GM23338 (cell line): ENCODE measurements around the gene OSBPL6.

Experiments
- CREB1 ChIP-seq: fragments of 250-450 bp; sonication (Bioruptor Pico); IDR thresholded peaks from 2 replicates; pipeline ENCODE4 v1.5.0; 2020; ENCODE audit warnings: low read depth, mild to moderate bottlenecking, moderate library complexity
- CTCF ChIP-seq, 2 experiments: fragments of 200-600 bp in 1 of 2; sonication (generic) in 1 of 2; conservative IDR thresholded peaks; 2 replicates each; pipeline versions ENCODE4 v1.5.1 to v1.6.1; 2016 to 2017; ENCODE audit warnings: antibody characterized with exemption in 2 of 2, low read depth in 2 of 2, mild to moderate bottlenecking in 2 of 2, moderate library complexity in 1 of 2
- EZH2 ChIP-seq: fragments of 200-600 bp; sonication (generic); IDR thresholded peaks from one replicate; pipeline ENCODE4 v1.8.0; 2017; ENCODE audit warnings: antibody characterized with exemption, mild to moderate bottlenecking, low read depth; ENCODE audit not compliant: unreplicated experiment
- EZH2phosphoT487 ChIP-seq: fragments of 200-600 bp; sonication (generic); IDR thresholded peaks from one replicate; pipeline ENCODE4 v1.8.1; 2018; ENCODE audit warnings: antibody characterized with exemption; ENCODE audit not compliant: unreplicated experiment
- POLR2AphosphoS5 ChIP-seq: IDR thresholded peaks from 2 replicates; pipeline ENCODE4 v1.6.1; 2016; ENCODE audit warnings: antibody characterized with exemption, low read depth

DNA sequence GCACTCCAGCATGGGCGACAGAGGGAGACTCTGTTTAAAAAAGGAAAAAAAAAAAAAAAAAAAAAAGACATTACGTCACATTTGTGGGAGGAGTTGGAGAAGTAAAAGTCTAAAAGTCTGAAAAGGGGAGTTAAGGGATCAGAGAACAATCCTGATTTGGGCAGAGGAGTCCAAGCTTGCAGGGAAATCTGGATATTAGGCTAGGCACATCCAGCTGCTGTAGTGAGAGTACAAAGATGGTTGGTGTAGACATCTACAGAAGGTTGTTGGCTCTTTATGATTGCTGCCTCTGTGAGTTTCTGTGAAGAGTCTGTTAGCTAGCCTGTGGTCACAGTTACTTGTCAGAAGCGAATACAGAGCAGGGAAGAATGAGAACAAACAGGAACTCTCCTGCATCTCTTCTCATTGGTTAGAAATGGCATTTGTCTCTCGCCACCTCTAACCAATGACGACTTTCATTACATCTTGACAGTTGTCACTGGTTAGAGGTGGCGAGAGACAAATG, 3.3 kb upstream of the OSBPL6 start:
- TF ChIP-seq CTCF (conservative IDR thresholded peaks at IDR 0.05; ENCODE audit: low read depth in 2 of 2) = no peak
- no peak for TF ChIP-seq CREB1 (CRISPR knock-in tag)
- TF ChIP-seq EZH2phosphoT487 = no peak
- no peak for TF ChIP-seq EZH2
- no peak for TF ChIP-seq POLR2AphosphoS5
